Epithelial cell of esophagus (primary cell): Measurements from ENCODE around the gene GJC2.
"Not testable (repeated sequence)": the region's sequence is repeated elsewhere in the genome, so short reads cannot be mapped to it uniquely, and the experiment has no call there.

Experiments
- DNase-seq: peaks from one replicate; pipeline ENCODE4 v3.0.0; 2010; ENCODE audit warnings: low read depth
- H3K4me3 ChIP-seq: 2 replicates; pipeline ENCODE4 v1.5.1; 2011; ENCODE audit warnings: mild to moderate bottlenecking, low read length, control low read depth
- TF ChIP-seq, protein P1 (sequence below): IDR thresholded peaks from 2 replicates; pipeline ENCODE4 v1.5.1; 2011; ENCODE audit warnings: low read depth, mild to moderate bottlenecking, low read length, control low read depth, inconsistent platforms; ENCODE audit not compliant: insufficient read depth; ENCODE audit errors: missing control alignments

Gene GJC2

DNA sequence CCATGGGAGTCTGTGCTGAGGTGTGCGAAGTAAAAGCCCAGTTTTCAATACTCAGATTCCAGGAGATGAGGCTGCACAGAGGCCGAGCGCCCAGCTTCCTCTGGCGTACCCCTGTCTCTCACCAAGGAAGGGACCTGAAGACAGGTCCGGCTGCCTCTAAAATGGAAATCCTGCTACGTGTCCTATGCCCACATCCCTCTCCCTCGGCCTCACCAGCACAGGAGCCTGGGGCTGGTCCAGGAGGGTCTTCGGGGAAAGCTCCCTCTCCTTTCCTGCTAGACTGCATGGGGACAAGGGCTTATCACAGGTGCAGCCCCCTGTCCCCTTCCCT is 41.0 kb upstream of the GJC2 start:
- peak overlapping the region; percentile 95 for H3K4me3 ChIP-seq
- TF ChIP-seq, protein P1, sequence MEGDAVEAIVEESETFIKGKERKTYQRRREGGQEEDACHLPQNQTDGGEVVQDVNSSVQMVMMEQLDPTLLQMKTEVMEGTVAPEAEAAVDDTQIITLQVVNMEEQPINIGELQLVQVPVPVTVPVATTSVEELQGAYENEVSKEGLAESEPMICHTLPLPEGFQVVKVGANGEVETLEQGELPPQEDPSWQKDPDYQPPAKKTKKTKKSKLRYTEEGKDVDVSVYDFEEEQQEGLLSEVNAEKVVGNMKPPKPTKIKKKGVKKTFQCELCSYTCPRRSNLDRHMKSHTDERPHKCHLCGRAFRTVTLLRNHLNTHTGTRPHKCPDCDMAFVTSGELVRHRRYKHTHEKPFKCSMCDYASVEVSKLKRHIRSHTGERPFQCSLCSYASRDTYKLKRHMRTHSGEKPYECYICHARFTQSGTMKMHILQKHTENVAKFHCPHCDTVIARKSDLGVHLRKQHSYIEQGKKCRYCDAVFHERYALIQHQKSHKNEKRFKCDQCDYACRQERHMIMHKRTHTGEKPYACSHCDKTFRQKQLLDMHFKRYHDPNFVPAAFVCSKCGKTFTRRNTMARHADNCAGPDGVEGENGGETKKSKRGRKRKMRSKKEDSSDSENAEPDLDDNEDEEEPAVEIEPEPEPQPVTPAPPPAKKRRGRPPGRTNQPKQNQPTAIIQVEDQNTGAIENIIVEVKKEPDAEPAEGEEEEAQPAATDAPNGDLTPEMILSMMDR, result no peak
- no peak for DNase-seq

DNA sequence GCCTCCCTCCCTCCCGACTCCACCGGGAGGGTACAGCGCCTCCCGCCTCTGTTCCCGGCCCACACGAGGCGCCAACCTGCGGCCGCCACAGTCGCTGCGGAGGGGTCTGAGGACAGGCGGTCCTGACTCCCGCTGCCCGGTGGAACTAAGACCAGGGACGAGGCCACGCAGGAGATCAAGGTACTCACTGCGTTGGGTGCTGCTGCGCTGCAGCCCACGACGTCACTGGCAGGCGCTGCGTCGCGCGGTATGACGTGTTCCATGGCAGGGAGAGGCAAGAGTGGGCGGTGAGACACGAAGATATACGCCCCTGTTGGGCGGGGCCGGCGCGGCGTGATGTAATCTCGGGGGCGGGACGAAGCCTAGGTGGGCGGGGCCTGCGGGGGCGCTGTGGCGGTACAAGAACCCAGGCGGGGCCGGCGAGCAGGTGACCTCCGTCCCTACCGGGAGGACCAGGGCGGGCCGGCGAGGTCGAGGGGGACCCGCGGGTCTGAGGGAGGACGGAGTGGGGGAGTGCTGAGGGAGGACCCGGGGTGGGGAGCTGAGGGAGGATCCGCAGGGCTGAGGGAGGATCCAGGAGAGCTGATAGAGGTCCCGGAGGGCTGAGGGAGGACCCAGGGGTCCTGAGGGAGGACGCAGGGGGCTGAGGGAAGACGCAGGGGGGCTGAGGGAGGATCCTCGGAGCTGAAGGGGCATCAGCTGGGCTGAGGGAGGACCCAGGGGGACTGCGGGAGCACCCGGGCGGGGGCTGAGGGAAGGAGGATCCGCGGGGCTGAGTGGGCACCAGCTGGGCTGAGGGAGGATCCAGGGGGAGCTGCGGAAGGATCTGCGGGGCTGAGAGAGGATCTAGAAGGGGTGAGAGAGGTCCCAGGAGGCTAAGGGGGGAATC is 40.4 kb upstream of the GJC2 start, which contains the start of gene MRPL55:
TSS of gene MRPL55 (minus strand) at position 227 of the 889 bp plus-strand sequence. CDS start 1,039 bp downstream, outside the sequence.
- peak within 1 kb of the TSS; percentile 95 for H3K4me3 ChIP-seq
- peak; percentile 97 for DNase-seq
- TF ChIP-seq, protein P1, result no peak

DNA sequence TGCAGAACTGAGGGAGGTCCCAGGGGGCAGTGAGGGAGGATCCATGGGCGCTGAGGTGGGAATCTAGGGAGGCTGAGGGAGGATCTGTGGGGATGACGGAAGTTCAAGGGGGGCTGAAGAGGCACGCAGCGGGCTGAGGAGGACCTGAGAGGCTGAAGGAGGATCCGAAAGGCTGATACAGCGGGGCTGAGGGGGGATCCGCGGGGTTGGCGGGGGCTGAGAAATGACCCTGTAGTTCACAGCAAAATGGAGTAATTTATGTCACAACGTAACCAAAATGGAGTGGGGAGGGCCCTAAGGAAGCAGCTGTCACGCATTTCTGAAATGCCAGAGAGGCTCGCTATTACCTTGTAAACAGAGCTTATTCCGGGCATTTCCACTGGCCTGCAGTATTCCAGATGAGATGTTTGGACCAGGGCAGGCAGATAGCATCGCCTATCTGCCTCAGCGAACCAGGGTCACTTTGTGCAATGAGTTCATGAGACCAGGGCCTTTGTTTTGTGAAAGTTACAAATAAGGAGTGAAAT is 39.7 kb upstream of the GJC2 start:
- peak overlapping the region; percentile 95 for H3K4me3 ChIP-seq
- DNase-seq, result no peak
- TF ChIP-seq, protein P1, result no peak

DNA sequence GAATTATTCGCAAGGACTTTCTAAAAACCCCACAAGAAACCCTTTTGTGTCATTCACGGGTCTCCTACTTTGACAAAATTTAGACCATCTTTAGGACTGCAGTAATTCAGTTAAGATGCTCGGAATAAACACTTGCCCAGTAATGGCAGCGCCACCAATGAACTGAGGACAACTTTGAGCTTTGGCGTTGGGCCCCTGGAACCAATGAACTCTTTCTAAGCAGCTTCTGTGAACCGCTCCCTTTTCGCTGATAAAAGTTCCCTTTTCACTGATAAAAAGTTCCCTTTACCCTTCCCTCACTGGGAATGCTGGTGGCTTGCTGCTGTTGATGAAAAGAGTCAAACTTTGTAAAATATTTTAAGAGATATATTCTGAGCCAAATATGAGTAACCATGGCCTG is 39.2 kb upstream of the GJC2 start:
- no peak for DNase-seq
- TF ChIP-seq, protein P1, result no peak
- no peak overlapping the region for H3K4me3 ChIP-seq

DNA sequence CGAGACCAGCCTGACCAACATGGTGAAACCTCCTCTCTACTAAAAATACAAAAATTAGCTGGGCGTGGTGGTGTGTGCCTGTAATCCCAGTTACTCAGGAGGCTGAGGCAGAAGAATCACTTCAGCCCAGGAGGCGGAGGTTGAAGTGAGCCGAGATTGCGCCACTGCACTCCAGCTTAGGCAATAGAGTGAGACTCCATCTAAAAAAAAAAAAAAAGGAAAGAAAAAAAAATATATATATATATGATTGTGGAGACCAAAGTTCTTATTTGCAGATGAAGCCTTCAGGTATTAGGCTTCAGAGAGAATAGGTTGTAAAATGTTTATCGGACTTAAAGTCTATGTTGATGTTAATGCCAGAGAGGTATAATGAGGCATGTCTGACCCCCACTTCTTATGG is 38.4 kb upstream of the GJC2 start:
- not testable (repeated sequence) for DNase-seq, H3K4me3 ChIP-seq

DNA sequence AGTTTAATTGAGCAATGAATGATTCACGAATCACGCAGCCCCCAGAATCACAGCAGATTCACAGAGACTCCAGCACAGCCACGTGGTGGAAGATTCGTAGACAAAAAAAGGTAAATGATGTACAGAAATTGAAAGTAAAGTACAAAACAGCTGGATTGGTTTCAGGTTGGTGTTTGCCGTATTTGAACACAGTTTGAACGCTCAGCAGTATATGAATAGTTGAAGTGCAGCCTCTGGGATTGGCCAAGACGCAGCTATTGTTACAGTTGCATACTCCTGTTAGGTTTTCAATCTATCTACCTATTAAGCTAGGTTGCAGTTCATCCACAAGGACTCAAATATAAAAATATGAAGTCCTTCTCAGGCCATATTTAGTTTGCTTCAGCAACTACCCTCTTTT is 37.6 kb upstream of the GJC2 start:
- TF ChIP-seq, protein P1, result no peak
- H3K4me3 ChIP-seq, result no peak overlapping the region
- DNase-seq, result no peak

DNA sequence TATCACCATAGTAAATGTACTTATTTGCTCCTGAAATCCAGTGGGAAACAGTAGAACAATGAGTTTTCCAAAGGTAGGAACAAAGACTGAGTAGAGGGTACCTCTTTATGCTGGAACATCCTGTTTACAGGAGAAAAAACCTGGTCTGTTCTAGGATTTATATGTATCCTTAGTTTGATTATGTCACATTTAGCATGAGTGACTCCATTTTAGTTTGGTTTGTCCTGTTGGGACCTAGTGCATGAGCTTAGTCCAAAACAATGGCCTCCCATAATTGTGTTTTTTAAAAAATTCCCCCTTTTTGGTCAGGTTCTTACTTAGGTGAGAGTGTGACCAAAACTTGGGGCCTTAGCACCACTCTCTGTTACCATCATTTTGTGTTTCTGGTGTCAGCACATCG is 37.1 kb upstream of the GJC2 start:
- TF ChIP-seq, protein P1, result no peak
- no peak for DNase-seq
- no peak overlapping the region for H3K4me3 ChIP-seq
